ENCODE measurements around the gene KIF26A. TPM values are rescaled to one million over a fixed set of nuclear protein-coding genes. Genes with fewer than 3 reads are reported as not detected.

KIF26A gene
- total RNA-seq, 2 donors from 2014 or later: 1.6 to 13.9 TPM

- intact Hi-C loops (cut with DNase I): no loop called here
- WGBS: 85% methylated on average over 17 of the region's 17 CpGs
Measured at GRCh38 chr14:104226421-104227383, 88.3 kb downstream of the KIF26A start.

GRCh38 chr14:104227806-104228205 lies 89.4 kb downstream of the KIF26A start:
- no peak overlapping the region for H3K27ac ChIP-seq
- DNase-seq (ENCODE audit: low spot score): no peak
- no peak overlapping the region for H3K4me3 ChIP-seq
- no peak for TF ChIP-seq CTCF (IDR thresholded peaks at IDR 0.05)
- no peak for TF ChIP-seq POLR2AphosphoS5 (IDR thresholded peaks at IDR 0.05)
- TF ChIP-seq POLR2A (IDR thresholded peaks at IDR 0.05): no peak
- H3K4me1 ChIP-seq (replicated peaks): no peaks in the 10 kb centered on the region
- intact Hi-C loops (cut with DNase I): no loop called here
- H3K36me3 ChIP-seq: no peaks in the 10 kb centered on the region
- 93% methylated on average over 1 of the region's 1 CpG for WGBS
- no peaks in the 10 kb centered on the region for H3K9me3 ChIP-seq
- H3K27me3 ChIP-seq (replicated peaks; ENCODE audit: insufficient read depth): peaks cover 5% of the 10 kb centered on the region

More at GRCh38 chr14:104226421-104227383, 88.3 kb downstream of the KIF26A start:
- Histone ChIP-seq H3K4me3 (no peak overlapping the region), H3K27me3 (replicated peaks; ENCODE audit: insufficient read depth) (peaks cover 9% of the 10 kb centered on the region), H3K27ac (no peak overlapping the region), H3K36me3 (no peaks in the 10 kb centered on the region), H3K4me1 (replicated peaks) (no peaks in the 10 kb centered on the region), H3K9me3 (no peaks in the 10 kb centered on the region)
- TF ChIP-seq CTCF (IDR thresholded peaks at IDR 0.05): no peak
- no peak for TF ChIP-seq POLR2A (IDR thresholded peaks at IDR 0.05)
- TF ChIP-seq POLR2AphosphoS5 (IDR thresholded peaks at IDR 0.05): no peak
- no peak for DNase-seq (ENCODE audit: low spot score)

- Histone ChIP-seq H3K4me3 (no peak overlapping the region), H3K4me1 (replicated peaks) (no peaks in the 10 kb centered on the region), H3K9me3 (no peaks in the 10 kb centered on the region), H3K27me3 (replicated peaks; ENCODE audit: insufficient read depth) (peaks cover 2% of the 10 kb centered on the region), H3K36me3 (no peaks in the 10 kb centered on the region), H3K27ac (no peak overlapping the region)
- TF ChIP-seq POLR2AphosphoS5 (IDR thresholded peaks at IDR 0.05) (no peak), CTCF (IDR thresholded peaks at IDR 0.05) (no peak), POLR2A (IDR thresholded peaks at IDR 0.05) (no peak)
- WGBS: 86% methylated on average over 7 of the region's 7 CpGs
- DNase-seq (ENCODE audit: low spot score): no peak
- intact Hi-C loops (cut with DNase I): no loop called here
Measured at GRCh38 chr14:104228221-104228620, 89.8 kb downstream of the KIF26A start.

- 90% methylated on average over 17 of the region's 17 CpGs for whole genome bisulfite sequencing
- Histone ChIP-seq H3K27ac (no peak overlapping the region), H3K36me3 (no peaks in the 10 kb centered on the region), H3K9me3 (no peaks in the 10 kb centered on the region), H3K4me3 (no peak overlapping the region), H3K4me1 (replicated peaks) (no peaks in the 10 kb centered on the region), H3K27me3 (replicated peaks; ENCODE audit: insufficient read depth) (no peaks in the 10 kb centered on the region)
- DNase-seq (ENCODE audit: low spot score): no peak
- TF ChIP-seq CTCF (IDR thresholded peaks at IDR 0.05) (no peak), POLR2A (IDR thresholded peaks at IDR 0.05) (no peak), POLR2AphosphoS5 (IDR thresholded peaks at IDR 0.05) (no peak)
- intact Hi-C loops (cut with DNase I): no loop called here
Measured at GRCh38 chr14:104228716-104229533, 90.5 kb downstream of the KIF26A start.

All from prostate gland (tissue), 2 donors.